ENCODE measurements around the gene MYRF. TPM values are rescaled to one million over a fixed set of nuclear protein-coding genes. Genes with fewer than 3 reads are reported as not detected.

The MYRF gene
- total RNA-seq, 2 donors from 2014 or later = 1.2 to 5.9 TPM

GRCh38 chr11:61793083-61793828 is 40.8 kb downstream of the MYRF start:
- Mint-ChIP-seq H3K4me3 (peak overlapping the region; percentile 88), H3K27ac (peak overlapping the region; percentile 98), H3K36me3 (ENCODE audit: low read depth) (peaks cover 92% of the 10 kb centered on the region), H3K27me3 (no peaks in the 10 kb centered on the region), H3K4me1 (peaks cover 21% of the 10 kb centered on the region), H3K9me3 (no peaks in the 10 kb centered on the region)
- peak; percentile 23 for ATAC-seq (replicated peaks)

GRCh38 chr11:61793829-61794204 is 41.4 kb downstream of the MYRF start:
- peak overlapping the region; percentile 88 for H3K4me3 Mint-ChIP-seq
- no peaks in the 10 kb centered on the region for H3K9me3 Mint-ChIP-seq
- H3K27ac Mint-ChIP-seq = peak overlapping the region; percentile 98
- peaks cover 21% of the 10 kb centered on the region for H3K4me1 Mint-ChIP-seq
- no peaks in the 10 kb centered on the region for H3K27me3 Mint-ChIP-seq
- H3K36me3 Mint-ChIP-seq (ENCODE audit: low read depth) = peaks cover 92% of the 10 kb centered on the region
- no peak for ATAC-seq (replicated peaks)

GRCh38 chr11:61794579-61794978 is 42.1 kb downstream of the MYRF start:
- peaks cover 19% of the 10 kb centered on the region for H3K4me1 Mint-ChIP-seq
- H3K9me3 Mint-ChIP-seq = no peaks in the 10 kb centered on the region
- no peak overlapping the region for H3K27ac Mint-ChIP-seq
- peak overlapping the region; percentile 88 for H3K4me3 Mint-ChIP-seq
- no peak for ATAC-seq (replicated peaks)
- no peaks in the 10 kb centered on the region for H3K27me3 Mint-ChIP-seq
- peaks cover 92% of the 10 kb centered on the region for H3K36me3 Mint-ChIP-seq (ENCODE audit: low read depth)

- Mint-ChIP-seq H3K36me3 (ENCODE audit: low read depth) (peaks cover 89% of the 10 kb centered on the region), H3K9me3 (no peaks in the 10 kb centered on the region), H3K4me1 (peaks cover 15% of the 10 kb centered on the region), H3K4me3 (peak overlapping the region; percentile 88), H3K27ac (peak overlapping the region; percentile 78), H3K27me3 (no peaks in the 10 kb centered on the region)
- ATAC-seq (replicated peaks) = no peak
Measured at GRCh38 chr11:61795459-61795858, 43.0 kb downstream of the MYRF start.

GRCh38 chr11:61795876-61796526 is 43.6 kb downstream of the MYRF start:
- Mint-ChIP-seq H3K9me3 (no peaks in the 10 kb centered on the region), H3K27ac (no peak overlapping the region), H3K4me1 (peaks cover 16% of the 10 kb centered on the region)

GRCh38 chr11:61797263-61797944 is 45.0 kb downstream of the MYRF start:
- H3K4me3 Mint-ChIP-seq = no peak overlapping the region
- peaks cover 82% of the 10 kb centered on the region for H3K36me3 Mint-ChIP-seq (ENCODE audit: low read depth)
- ATAC-seq (replicated peaks) = no peak
- no peaks in the 10 kb centered on the region for H3K9me3 Mint-ChIP-seq
- H3K4me1 Mint-ChIP-seq = peaks cover 10% of the 10 kb centered on the region
- no peaks in the 10 kb centered on the region for H3K27me3 Mint-ChIP-seq
- H3K27ac Mint-ChIP-seq = no peak overlapping the region

More at GRCh38 chr11:61795876-61796526, 43.6 kb downstream of the MYRF start:
- H3K4me3 Mint-ChIP-seq = no peak overlapping the region
- H3K27me3 Mint-ChIP-seq = no peaks in the 10 kb centered on the region
- H3K36me3 Mint-ChIP-seq (ENCODE audit: low read depth) = peaks cover 88% of the 10 kb centered on the region
- no peak for ATAC-seq (replicated peaks)

GRCh38 chr11:61799665-61800284 is 47.3 kb downstream of the MYRF start:
- Mint-ChIP-seq H3K4me1 (peaks cover 10% of the 10 kb centered on the region), H3K4me3 (no peak overlapping the region), H3K9me3 (no peaks in the 10 kb centered on the region), H3K36me3 (ENCODE audit: low read depth) (peaks cover 76% of the 10 kb centered on the region), H3K27me3 (no peaks in the 10 kb centered on the region), H3K27ac (no peak overlapping the region)
- no peak for ATAC-seq (replicated peaks)

GRCh38 chr11:61800331-61801281 is 48.2 kb downstream of the MYRF start:
- H3K36me3 Mint-ChIP-seq (ENCODE audit: low read depth) = peaks cover 75% of the 10 kb centered on the region
- peaks cover 10% of the 10 kb centered on the region for H3K4me1 Mint-ChIP-seq
- H3K27ac Mint-ChIP-seq = peak overlapping the region; percentile 22
- H3K9me3 Mint-ChIP-seq = no peaks in the 10 kb centered on the region
- no peaks in the 10 kb centered on the region for H3K27me3 Mint-ChIP-seq
- ATAC-seq (replicated peaks) = no peak
- no peak overlapping the region for H3K4me3 Mint-ChIP-seq

- ATAC-seq (replicated peaks) = no peak
- no peaks in the 10 kb centered on the region for H3K9me3 Mint-ChIP-seq
- no peak overlapping the region for H3K4me3 Mint-ChIP-seq
- H3K27me3 Mint-ChIP-seq = no peaks in the 10 kb centered on the region
- no peak overlapping the region for H3K27ac Mint-ChIP-seq
- peaks cover 65% of the 10 kb centered on the region for H3K36me3 Mint-ChIP-seq (ENCODE audit: low read depth)
- H3K4me1 Mint-ChIP-seq = peaks cover 4% of the 10 kb centered on the region
Measured at GRCh38 chr11:61802605-61803004, 50.2 kb downstream of the MYRF start.

GRCh38 chr11:61803889-61804647 is 51.6 kb downstream of the MYRF start:
- Mint-ChIP-seq H3K27ac (no peak overlapping the region), H3K9me3 (no peaks in the 10 kb centered on the region), H3K36me3 (ENCODE audit: low read depth) (peaks cover 57% of the 10 kb centered on the region), H3K4me1 (peaks cover 4% of the 10 kb centered on the region), H3K4me3 (no peak overlapping the region), H3K27me3 (no peaks in the 10 kb centered on the region)
- no peak for ATAC-seq (replicated peaks)

- H3K9me3 Mint-ChIP-seq = no peaks in the 10 kb centered on the region
- no peak overlapping the region for H3K27ac Mint-ChIP-seq
- peaks cover 60% of the 10 kb centered on the region for H3K36me3 Mint-ChIP-seq (ENCODE audit: low read depth)
- no peaks in the 10 kb centered on the region for H3K27me3 Mint-ChIP-seq
- peaks cover 4% of the 10 kb centered on the region for H3K4me1 Mint-ChIP-seq
- no peak for ATAC-seq (replicated peaks)
- H3K4me3 Mint-ChIP-seq = no peak overlapping the region
Measured at GRCh38 chr11:61805146-61805545, 52.7 kb downstream of the MYRF start.

- H3K36me3 Mint-ChIP-seq (ENCODE audit: low read depth) = peaks cover 62% of the 10 kb centered on the region
- H3K27ac Mint-ChIP-seq = no peak overlapping the region
- no peaks in the 10 kb centered on the region for H3K4me1 Mint-ChIP-seq
- no peak overlapping the region for H3K4me3 Mint-ChIP-seq
- ATAC-seq (replicated peaks) = no peak
- no peaks in the 10 kb centered on the region for H3K9me3 Mint-ChIP-seq
- no peaks in the 10 kb centered on the region for H3K27me3 Mint-ChIP-seq
Measured at GRCh38 chr11:61806785-61807184, 54.3 kb downstream of the MYRF start.

- H3K36me3 Mint-ChIP-seq (ENCODE audit: low read depth) = peaks cover 48% of the 10 kb centered on the region
- no peak for ATAC-seq (replicated peaks)
- H3K4me1 Mint-ChIP-seq = no peaks in the 10 kb centered on the region
- H3K4me3 Mint-ChIP-seq = no peak overlapping the region
- no peaks in the 10 kb centered on the region for H3K9me3 Mint-ChIP-seq
- H3K27ac Mint-ChIP-seq = no peak overlapping the region
- peaks cover 3% of the 10 kb centered on the region for H3K27me3 Mint-ChIP-seq
Measured at GRCh38 chr11:61810671-61811175, 58.3 kb downstream of the MYRF start.

Data from activated T-helper 17 cell treated with anti-CD3 and anti-CD28 coated beads, Interleukin-2, amount 50 U/mL, for 72 hours (primary cell).